ENCODE measurements around the gene ATP13A3. TPM values are rescaled to one million over a fixed set of nuclear protein-coding genes. Genes with fewer than 3 reads are reported as not detected.

ATP13A3 gene
- total RNA-seq, 4 donors from 2014 or later: 106 to 157 (median 128) TPM

DNA sequence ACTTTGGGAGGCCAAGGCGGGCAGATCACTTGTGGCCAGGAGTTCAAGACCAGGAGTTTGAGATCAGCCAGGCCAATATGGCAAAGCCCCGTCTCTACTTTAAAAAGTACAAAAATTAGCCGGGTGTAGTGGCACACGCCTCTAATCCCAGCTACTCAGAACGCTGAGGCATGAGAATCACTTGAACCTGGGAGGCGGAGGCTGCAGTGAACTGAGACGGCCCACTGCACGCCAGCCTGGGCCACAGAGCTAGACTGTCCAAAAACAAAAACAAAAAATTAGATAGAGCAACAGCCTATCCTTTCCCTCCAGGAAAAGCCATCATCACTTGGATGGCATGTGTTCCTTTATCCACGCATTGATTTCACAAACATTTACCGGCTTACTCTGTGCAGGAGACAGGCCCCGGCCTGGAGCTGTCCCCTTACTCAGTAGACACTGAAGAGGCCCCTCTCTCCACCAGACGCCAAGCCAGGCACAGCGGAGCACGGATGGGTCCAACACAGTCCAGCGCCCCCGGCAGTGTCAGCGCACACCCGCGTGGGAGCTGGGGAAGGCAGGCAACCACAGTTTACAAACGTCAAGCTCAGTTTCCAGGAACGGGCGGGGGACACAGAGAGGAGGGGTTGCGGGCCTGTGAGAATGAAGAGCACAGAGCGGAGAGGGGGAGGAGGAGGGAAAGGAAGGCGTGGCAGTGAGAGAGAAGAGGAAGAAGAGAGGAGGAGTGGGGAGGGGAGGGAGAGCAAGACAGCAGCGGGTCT lies 90.8 kb downstream of the ATP13A3 start:
- H3K36me3 ChIP-seq: no peaks in the 10 kb centered on the region
- peaks cover 52% of the 10 kb centered on the region for H3K27me3 ChIP-seq
- H3K9me3 ChIP-seq: peaks cover 0 to 8% (median 0%) of the 10 kb centered on the region in 3 donors
- H3K4me1 ChIP-seq: peaks cover 0 to 26% (median 17%) of the 10 kb centered on the region in 3 donors
- ATAC-seq: peak; percentile 57
- H3K4me3 ChIP-seq: peak overlapping the region in 1 of 2 donors; percentile 38
- H3K27ac ChIP-seq: peak overlapping the region in 2 of 4 donors; percentile 31 to 35
- TF ChIP-seq EP300 (IDR thresholded peaks at IDR 0.05) (no peak), POLR2A (IDR thresholded peaks at IDR 0.05) (no peak), POLR2AphosphoS5 (IDR thresholded peaks at IDR 0.05) (no peak)
- TF ChIP-seq, protein P1, sequence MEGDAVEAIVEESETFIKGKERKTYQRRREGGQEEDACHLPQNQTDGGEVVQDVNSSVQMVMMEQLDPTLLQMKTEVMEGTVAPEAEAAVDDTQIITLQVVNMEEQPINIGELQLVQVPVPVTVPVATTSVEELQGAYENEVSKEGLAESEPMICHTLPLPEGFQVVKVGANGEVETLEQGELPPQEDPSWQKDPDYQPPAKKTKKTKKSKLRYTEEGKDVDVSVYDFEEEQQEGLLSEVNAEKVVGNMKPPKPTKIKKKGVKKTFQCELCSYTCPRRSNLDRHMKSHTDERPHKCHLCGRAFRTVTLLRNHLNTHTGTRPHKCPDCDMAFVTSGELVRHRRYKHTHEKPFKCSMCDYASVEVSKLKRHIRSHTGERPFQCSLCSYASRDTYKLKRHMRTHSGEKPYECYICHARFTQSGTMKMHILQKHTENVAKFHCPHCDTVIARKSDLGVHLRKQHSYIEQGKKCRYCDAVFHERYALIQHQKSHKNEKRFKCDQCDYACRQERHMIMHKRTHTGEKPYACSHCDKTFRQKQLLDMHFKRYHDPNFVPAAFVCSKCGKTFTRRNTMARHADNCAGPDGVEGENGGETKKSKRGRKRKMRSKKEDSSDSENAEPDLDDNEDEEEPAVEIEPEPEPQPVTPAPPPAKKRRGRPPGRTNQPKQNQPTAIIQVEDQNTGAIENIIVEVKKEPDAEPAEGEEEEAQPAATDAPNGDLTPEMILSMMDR (IDR thresholded peaks at IDR 0.05): no peak
- 13 to 50% methylated on average over 15 to 16 of the region's 26 CpGs for WGBS, 2 donors (ENCODE audit: low coverage in 1 of 2)

DNA sequence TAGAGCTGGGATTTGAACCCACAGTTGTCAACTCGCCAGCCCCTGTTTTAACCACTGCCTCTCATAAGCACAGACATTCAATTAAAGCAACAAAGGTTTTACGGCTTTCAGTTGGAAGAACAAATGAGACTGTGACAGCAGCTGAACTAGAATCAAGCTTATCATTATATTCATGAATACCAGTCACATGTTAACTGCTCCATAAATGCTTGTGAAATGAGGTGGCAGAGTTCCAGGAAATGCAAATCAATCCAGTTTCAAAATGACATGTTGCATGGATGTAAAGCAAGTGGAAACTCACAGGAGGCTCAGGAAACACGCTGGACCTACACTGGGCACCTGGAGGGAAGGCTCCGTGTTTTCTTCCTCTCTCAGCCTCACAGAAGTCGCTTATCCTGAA lies 91.6 kb downstream of the ATP13A3 start:
- Histone ChIP-seq H3K9me3 (peaks cover 0 to 12% (median 0%) of the 10 kb centered on the region in 3 donors), H3K36me3 (no peaks in the 10 kb centered on the region), H3K4me3 (no peak overlapping the region), H3K27ac (no peak overlapping the region), H3K27me3 (peaks cover 52% of the 10 kb centered on the region), H3K4me1 (peaks cover 0 to 26% (median 17%) of the 10 kb centered on the region in 3 donors)
- no peak for TF ChIP-seq EP300 (IDR thresholded peaks at IDR 0.05)
- no peak for TF ChIP-seq POLR2A (IDR thresholded peaks at IDR 0.05)
- no peak for TF ChIP-seq POLR2AphosphoS5 (IDR thresholded peaks at IDR 0.05)
- TF ChIP-seq, protein P1 (IDR thresholded peaks at IDR 0.05): no peak
- no peak for ATAC-seq
- WGBS, 2 donors (ENCODE audit: low coverage in 1 of 2): 52 to 96% methylated on average over 3 to 4 of the region's 5 CpGs

DNA sequence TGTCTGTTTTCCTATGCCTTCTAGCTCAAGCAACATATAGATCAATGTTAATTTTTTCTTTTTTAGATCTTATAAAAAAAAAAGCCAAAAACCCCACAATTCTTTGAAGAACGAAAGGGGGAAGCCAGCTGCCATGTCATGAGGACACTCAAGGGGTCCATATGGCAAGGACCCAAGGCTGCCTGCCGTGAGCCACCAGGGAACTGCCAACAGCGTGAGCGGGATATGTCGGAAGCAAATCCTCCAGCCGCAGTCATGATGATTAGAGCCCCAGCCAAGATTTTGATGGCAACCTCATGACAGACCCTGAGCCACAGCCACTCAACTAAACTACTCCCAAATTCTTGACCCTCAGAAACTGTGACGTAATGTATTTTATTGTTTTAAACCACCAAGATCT lies 94.2 kb downstream of the ATP13A3 start:
- Histone ChIP-seq H3K4me3 (no peak overlapping the region), H3K27me3 (peaks cover 33% of the 10 kb centered on the region), H3K36me3 (no peaks in the 10 kb centered on the region), H3K27ac (no peak overlapping the region), H3K9me3 (peaks cover 0 to 12% (median 0%) of the 10 kb centered on the region in 3 donors), H3K4me1 (peaks cover 0 to 16% (median 11%) of the 10 kb centered on the region in 3 donors)
- no peak for TF ChIP-seq EP300 (IDR thresholded peaks at IDR 0.05)
- TF ChIP-seq POLR2A (IDR thresholded peaks at IDR 0.05): no peak
- TF ChIP-seq, protein P1 (IDR thresholded peaks at IDR 0.05): no peak
- TF ChIP-seq POLR2AphosphoS5 (IDR thresholded peaks at IDR 0.05): no peak
- WGBS, 2 donors (ENCODE audit: low coverage in 1 of 2): 71 to 100% methylated on average over 1 to 4 of the region's 7 CpGs
- no peak for ATAC-seq

DNA sequence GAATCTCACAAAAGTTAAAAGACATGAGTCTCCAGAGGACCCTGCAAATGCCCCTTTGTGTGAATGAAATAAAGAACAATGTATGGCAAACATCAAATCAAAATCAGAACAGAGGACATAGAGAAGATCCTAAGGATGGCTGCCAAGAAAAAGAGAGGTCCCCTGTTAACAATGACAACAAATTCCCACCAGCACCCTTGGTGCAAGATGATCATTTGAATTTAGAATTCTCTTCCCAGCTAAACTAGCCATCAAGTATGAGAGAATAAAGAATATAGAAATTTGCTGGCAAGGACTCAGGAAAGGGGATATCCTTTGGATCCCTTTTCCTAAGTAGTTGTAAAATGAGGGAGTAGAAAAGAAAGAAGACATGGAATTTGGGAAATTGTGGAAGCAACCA lies 96.0 kb downstream of the ATP13A3 start:
- TF ChIP-seq EP300 (IDR thresholded peaks at IDR 0.05): no peak
- TF ChIP-seq POLR2AphosphoS5 (IDR thresholded peaks at IDR 0.05): no peak
- TF ChIP-seq POLR2A (IDR thresholded peaks at IDR 0.05): no peak
- TF ChIP-seq, protein P1 (IDR thresholded peaks at IDR 0.05): no peak
- H3K9me3 ChIP-seq: peaks cover 0 to 12% (median 0%) of the 10 kb centered on the region in 3 donors
- ATAC-seq: no peak
- no peak overlapping the region for H3K4me3 ChIP-seq
- H3K27me3 ChIP-seq: peaks cover 21% of the 10 kb centered on the region
- H3K4me1 ChIP-seq: no peaks in the 10 kb centered on the region
- no peaks in the 10 kb centered on the region for H3K36me3 ChIP-seq
- H3K27ac ChIP-seq: no peak overlapping the region

DNA sequence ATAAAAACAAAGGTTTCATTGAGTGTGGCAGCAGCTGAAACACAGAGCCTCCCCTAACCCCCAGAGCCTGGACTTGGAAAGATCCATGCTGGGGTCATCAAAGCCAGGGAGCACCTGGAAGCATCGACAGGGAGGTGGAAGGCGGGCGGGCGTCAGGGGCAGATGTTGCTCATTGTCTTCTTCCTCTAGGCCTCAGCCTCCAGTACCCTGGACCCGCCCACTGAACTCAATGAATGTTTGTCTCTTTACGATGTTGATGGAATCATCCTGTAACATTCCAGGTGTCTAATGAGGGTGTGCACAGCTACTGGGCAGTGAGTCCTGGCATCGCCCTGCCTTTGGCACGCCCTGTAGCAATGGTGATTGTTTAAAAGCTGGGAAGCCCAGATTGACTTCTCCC lies 97.5 kb downstream of the ATP13A3 start:
- Histone ChIP-seq H3K27ac (no peak overlapping the region), H3K4me1 (no peaks in the 10 kb centered on the region), H3K4me3 (no peak overlapping the region), H3K36me3 (no peaks in the 10 kb centered on the region), H3K27me3 (peaks cover 23% of the 10 kb centered on the region), H3K9me3 (peaks cover 0 to 12% (median 0%) of the 10 kb centered on the region in 3 donors)
- no peak for ATAC-seq
- TF ChIP-seq EP300 (IDR thresholded peaks at IDR 0.05) (no peak), POLR2AphosphoS5 (IDR thresholded peaks at IDR 0.05) (no peak), POLR2A (IDR thresholded peaks at IDR 0.05) (no peak)
- TF ChIP-seq, protein P1 (IDR thresholded peaks at IDR 0.05): no peak
- WGBS, 2 donors (ENCODE audit: low coverage in 1 of 2): 90 to 92% methylated on average over 4 to 7 of the region's 8 CpGs

All from gastroesophageal sphincter (tissue), 4 donors.